ENCODE data around the gene ELOVL3. TPM values are rescaled to one million over a fixed set of nuclear protein-coding genes. Genes with fewer than 3 reads are reported as not detected.

Gene ELOVL3
- total and polyA plus RNA-seq, 2 of the 13 experiments (the other 11 are each of a cell fraction or from before 2014, with no cell fraction given): 0.58 to 0.69 TPM

- no peak for TF ChIP-seq FIP1L1 (IDR thresholded peaks at IDR 0.05; ENCODE audit: borderline replicate concordance, insufficient read depth, low read depth, low read length)
- no peak for TF ChIP-seq HMG20A (CRISPR knock-in tag; IDR thresholded peaks at IDR 0.05; ENCODE audit: borderline replicate concordance)
- no peak for TF ChIP-seq ZBTB26 (CRISPR knock-in tag; IDR thresholded peaks at IDR 0.05; ENCODE audit: borderline replicate concordance)
- TF ChIP-seq DR1 (CRISPR knock-in tag; IDR thresholded peaks at IDR 0.05): no peak
- no peak for TF ChIP-seq HCFC1 (IDR thresholded peaks at IDR 0.05; ENCODE audit: low read depth, low read length)
- TF ChIP-seq ZNF761 (CRISPR knock-in tag; conservative IDR thresholded peaks at IDR 0.05): 0 out of 2 replicates have a peak, but pooled peaks have one; percentile 35
- TF ChIP-seq PAXIP1 (CRISPR knock-in tag; conservative IDR thresholded peaks at IDR 0.05): no peak
- TF ChIP-seq ZNF75D (CRISPR knock-in tag; IDR thresholded peaks at IDR 0.05; ENCODE audit: borderline replicate concordance): no peak
- TF ChIP-seq SUZ12 (IDR thresholded peaks at IDR 0.05; ENCODE audit: low read depth, low read length): no peak
- TF ChIP-seq NFATC3 (CRISPR knock-in tag; IDR thresholded peaks at IDR 0.05): no peak
- TF ChIP-seq, protein P1, sequence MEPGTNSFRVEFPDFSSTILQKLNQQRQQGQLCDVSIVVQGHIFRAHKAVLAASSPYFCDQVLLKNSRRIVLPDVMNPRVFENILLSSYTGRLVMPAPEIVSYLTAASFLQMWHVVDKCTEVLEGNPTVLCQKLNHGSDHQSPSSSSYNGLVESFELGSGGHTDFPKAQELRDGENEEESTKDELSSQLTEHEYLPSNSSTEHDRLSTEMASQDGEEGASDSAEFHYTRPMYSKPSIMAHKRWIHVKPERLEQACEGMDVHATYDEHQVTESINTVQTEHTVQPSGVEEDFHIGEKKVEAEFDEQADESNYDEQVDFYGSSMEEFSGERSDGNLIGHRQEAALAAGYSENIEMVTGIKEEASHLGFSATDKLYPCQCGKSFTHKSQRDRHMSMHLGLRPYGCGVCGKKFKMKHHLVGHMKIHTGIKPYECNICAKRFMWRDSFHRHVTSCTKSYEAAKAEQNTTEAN (CRISPR knock-in tag; conservative IDR thresholded peaks at IDR 0.05): 0 out of 2 replicates have a peak, but pooled peaks have one; percentile 18
- TF ChIP-seq, protein P2, sequence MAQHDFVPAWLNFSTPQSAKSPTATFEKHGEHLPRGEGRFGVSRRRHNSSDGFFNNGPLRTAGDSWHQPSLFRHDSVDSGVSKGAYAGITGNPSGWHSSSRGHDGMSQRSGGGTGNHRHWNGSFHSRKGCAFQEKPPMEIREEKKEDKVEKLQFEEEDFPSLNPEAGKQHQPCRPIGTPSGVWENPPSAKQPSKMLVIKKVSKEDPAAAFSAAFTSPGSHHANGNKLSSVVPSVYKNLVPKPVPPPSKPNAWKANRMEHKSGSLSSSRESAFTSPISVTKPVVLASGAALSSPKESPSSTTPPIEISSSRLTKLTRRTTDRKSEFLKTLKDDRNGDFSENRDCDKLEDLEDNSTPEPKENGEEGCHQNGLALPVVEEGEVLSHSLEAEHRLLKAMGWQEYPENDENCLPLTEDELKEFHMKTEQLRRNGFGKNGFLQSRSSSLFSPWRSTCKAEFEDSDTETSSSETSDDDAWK (CRISPR knock-in tag; IDR thresholded peaks at IDR 0.05): no peak
- TF ChIP-seq HNRNPK (IDR thresholded peaks at IDR 0.05; ENCODE audit: low read depth, low read length, poor library complexity, severe bottlenecking): no peak
- TF ChIP-seq, protein P3, sequence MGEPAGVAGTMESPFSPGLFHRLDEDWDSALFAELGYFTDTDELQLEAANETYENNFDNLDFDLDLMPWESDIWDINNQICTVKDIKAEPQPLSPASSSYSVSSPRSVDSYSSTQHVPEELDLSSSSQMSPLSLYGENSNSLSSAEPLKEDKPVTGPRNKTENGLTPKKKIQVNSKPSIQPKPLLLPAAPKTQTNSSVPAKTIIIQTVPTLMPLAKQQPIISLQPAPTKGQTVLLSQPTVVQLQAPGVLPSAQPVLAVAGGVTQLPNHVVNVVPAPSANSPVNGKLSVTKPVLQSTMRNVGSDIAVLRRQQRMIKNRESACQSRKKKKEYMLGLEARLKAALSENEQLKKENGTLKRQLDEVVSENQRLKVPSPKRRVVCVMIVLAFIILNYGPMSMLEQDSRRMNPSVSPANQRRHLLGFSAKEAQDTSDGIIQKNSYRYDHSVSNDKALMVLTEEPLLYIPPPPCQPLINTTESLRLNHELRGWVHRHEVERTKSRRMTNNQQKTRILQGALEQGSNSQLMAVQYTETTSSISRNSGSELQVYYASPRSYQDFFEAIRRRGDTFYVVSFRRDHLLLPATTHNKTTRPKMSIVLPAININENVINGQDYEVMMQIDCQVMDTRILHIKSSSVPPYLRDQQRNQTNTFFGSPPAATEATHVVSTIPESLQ (CRISPR knock-in tag; conservative IDR thresholded peaks at IDR 0.05): no peak
- no peak for TF ChIP-seq FOXP1 (IDR thresholded peaks at IDR 0.05)
- no peak for TF ChIP-seq FOXP1 (CRISPR knock-in tag; IDR thresholded peaks at IDR 0.05)
- TF ChIP-seq, protein P4, sequence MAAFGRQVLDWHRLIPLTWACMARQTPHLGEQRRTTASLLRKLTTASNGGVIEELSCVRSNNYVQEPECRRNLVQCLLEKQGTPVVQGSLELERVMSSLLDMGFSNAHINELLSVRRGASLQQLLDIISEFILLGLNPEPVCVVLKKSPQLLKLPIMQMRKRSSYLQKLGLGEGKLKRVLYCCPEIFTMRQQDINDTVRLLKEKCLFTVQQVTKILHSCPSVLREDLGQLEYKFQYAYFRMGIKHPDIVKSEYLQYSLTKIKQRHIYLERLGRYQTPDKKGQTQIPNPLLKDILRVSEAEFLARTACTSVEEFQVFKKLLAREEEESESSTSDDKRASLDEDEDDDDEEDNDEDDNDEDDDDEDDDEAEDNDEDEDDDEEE (CRISPR knock-in tag; IDR thresholded peaks at IDR 0.05): no peak
- TF ChIP-seq, protein P5, sequence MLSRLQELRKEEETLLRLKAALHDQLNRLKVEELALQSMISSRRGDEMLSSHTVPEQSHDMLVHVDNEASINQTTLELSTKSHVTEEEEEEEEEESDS (CRISPR knock-in tag; IDR thresholded peaks at IDR 0.05; ENCODE audit: borderline replicate concordance): no peak
- no peak for TF ChIP-seq SIN3B (IDR thresholded peaks at IDR 0.05; ENCODE audit: low read length)
- TF ChIP-seq ZNF230 (CRISPR knock-in tag; IDR thresholded peaks at IDR 0.05): 0 out of 2 replicates have a peak, but pooled peaks have one; percentile 54
These were observed 14.9 kb downstream of the ELOVL3 start (continued) for GRCh38 chr10:102241032-102241443.

Measured in HepG2 (cell line).